Measurements from ENCODE around the gene BACH1. TPM values are rescaled to one million over a fixed set of nuclear protein-coding genes. Genes with fewer than 3 reads are reported as not detected.
A peak's percentile ranks its signal among the peaks of the same experiment; 100 is the strongest.

Gene BACH1
- total RNA-seq, 1 experiment from 2014 or later: 29.9 TPM

- no peak for DNase-seq (ENCODE audit: low read depth)
These were observed 8.5 kb upstream of the BACH1 start for GRCh38 chr21:29290240-29290639.

DNA sequence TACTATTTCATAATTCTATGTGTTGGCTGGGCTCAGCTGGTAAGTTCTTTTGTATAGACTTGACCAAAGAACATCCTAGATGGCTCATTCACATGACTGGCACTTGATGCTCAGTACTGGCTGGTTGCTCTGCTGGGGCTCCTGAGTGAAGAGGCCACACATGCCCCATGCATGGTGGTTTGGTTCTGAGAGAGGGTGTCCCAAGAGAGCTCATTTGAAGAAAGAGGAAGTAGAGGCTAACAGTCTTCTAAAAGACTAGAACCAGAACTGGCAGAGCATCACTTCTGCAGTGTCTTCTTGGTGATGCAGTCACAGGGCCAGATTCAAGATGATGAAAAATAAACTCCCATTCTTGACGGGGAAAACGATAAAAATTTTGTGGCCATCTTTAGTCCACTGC lies 5.2 kb upstream of the BACH1 start:
- no peak for DNase-seq (ENCODE audit: low read depth)

DNA sequence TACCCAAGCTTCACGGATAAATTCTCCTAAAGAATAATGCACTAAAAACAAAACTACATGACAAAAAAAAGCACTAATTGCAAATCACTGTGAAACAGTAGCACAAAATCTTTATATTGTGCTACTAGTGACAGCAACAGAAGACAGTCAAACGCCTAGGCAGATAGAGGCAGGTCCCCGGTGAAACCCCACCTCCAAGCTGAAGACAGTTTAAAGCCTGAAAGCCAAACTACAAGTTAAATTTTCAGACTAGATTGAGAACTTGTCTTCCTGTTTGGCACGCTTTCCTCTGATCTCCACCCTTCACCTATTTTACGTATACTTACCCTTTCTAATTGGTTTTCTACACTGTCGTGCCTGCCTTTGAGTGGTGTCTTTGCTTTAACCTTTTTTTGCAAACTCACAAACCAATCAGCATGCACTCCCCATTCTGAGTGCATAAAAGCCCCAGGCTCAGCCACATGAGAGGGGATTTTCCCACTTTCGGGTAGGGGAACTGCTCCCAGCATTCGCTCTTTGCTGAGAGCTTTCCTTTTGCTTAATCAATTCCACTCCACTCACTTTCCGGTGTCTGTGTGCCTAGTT lies 3.6 kb upstream of the BACH1 start:
- DNase-seq (ENCODE audit: low read depth): no peak

GRCh38 chr21:29296446-29296845 lies 2.3 kb upstream of the BACH1 start:
- DNase-seq (ENCODE audit: low read depth): no peak

DNA sequence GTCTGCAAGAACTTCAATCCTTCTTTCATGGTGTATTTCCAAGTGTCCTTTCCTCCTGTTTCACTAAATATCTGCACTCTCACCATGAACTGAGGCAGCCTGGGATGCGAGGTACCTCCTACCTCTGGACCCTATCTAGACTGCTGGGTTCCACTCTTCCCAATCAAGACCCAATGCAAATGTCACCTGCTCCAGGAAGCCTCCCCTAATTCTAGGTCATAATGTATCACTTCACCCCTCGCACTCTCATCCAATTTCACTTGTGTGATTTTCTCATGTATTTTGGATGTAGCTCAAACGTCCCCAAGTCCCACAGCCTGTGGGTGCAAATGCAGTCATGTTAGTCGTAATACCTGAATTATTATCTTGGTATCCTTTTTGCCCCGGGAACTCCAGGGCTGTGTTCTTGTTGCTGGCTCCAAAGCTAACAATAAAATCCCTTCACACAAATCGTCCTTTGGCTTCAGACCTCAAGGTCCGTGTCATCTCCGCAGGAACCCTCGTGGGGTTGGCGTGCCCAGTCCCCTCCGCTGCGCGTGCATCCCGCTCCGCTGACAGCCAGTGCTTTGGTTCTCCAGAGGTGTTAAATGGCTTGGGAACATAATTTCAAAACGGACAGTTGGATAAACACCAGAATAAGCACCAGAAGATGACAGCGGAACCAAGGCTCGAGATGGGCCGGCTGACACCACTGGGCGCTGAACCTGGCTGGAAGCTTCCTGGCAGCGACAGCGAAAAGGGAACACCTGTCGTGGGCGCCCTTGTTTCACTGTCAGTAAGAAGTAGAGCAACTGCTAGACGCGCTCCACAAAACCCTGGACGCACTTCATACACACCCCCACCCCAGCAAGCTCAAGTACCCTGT lies 1.0 kb upstream of the BACH1 start:
- DNase-seq (ENCODE audit: low read depth): no peak

- peak; percentile 40 for DNase-seq (ENCODE audit: low read depth)
These were observed 559 bp downstream of the BACH1 start for GRCh38 chr21:29299046-29299915.

DNA sequence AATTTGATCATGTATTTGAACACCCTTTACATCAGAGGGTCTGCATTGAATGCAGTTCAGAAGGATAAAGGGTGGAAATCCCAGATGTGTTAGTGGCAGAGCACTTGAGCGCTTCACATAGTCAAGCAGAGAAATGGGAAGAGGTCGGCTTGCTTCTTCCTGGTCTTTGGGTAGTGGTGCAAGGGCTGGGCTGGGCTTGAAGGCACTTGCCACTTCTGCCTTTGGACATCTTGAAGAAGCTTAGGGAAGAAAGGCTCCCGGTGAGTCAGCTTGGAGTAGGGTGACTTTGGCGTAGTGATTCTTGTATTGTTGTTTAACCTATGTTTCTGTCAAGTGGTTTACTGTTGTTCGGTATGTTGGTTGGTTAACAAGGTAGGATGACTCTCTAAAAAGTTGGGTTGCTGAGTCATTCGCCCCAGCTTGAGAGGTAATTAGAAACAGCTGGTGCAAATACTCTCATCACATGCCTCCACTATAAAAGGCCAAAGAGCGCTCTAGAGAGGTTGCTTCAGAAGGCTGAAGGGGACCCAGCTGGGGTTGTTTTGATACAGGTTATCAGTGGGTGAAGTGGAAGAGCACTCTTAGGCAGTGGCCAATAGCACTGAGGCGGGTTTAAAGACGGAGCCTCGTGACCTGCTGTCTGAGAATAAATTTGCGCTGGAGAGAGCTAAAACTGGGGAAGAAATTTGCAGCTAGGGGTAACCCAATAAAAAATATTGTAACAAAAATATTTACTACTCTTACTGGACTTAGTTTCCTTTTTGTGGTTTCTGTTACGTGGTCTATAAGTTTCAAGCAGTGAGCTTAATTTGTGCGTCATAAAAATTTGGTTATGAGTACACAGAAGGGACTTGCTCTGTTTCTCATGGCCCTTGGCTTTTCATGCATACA lies 1.4 kb downstream of the BACH1 start:
- DNase-seq (ENCODE audit: low read depth): peak; percentile 98

GRCh38 chr21:29300807-29301138 lies 2.1 kb downstream of the BACH1 start:
- no peak for DNase-seq (ENCODE audit: low read depth)

GRCh38 chr21:29301691-29302090 lies 3.0 kb downstream of the BACH1 start:
- DNase-seq (ENCODE audit: low read depth): no peak

DNA sequence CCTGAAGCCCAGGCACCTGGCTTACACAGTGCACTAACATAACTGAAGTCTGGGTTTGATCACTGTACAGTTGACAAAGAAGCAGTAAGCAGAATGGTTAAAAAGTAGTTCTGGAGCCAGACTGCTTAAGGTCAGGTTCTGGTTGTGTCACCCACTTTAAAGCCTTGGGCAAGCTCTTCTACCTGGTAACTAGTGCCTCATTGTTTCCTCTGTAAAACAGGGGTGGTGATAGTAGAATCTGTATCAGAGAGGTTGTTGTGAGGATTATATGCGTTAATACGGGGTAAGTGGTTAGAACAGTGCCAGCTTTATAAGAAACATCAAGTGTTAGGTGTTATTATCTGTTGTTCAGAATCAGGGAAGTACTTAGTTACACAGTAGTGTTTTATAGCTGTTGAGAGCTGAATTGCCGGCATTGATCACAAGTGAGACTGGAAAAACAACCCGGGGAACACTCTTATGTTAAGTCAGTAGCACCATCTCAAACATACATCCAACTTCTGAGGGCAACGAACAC lies 3.7 kb downstream of the BACH1 start:
- no peak for DNase-seq (ENCODE audit: low read depth)

GRCh38 chr21:29303288-29303687 lies 4.6 kb downstream of the BACH1 start:
- DNase-seq (ENCODE audit: low read depth): no peak

- DNase-seq (ENCODE audit: low read depth): no peak
These were observed 5.9 kb downstream of the BACH1 start for GRCh38 chr21:29304597-29304996.

- DNase-seq (ENCODE audit: low read depth): no peak
These were observed 6.3 kb downstream of the BACH1 start for GRCh38 chr21:29305068-29305467.

- DNase-seq (ENCODE audit: low read depth): no peak
These were observed 6.8 kb downstream of the BACH1 start for GRCh38 chr21:29305561-29305960.

- DNase-seq (ENCODE audit: low read depth): no peak
These were observed 8.2 kb downstream of the BACH1 start for GRCh38 chr21:29306920-29307319.

DNA sequence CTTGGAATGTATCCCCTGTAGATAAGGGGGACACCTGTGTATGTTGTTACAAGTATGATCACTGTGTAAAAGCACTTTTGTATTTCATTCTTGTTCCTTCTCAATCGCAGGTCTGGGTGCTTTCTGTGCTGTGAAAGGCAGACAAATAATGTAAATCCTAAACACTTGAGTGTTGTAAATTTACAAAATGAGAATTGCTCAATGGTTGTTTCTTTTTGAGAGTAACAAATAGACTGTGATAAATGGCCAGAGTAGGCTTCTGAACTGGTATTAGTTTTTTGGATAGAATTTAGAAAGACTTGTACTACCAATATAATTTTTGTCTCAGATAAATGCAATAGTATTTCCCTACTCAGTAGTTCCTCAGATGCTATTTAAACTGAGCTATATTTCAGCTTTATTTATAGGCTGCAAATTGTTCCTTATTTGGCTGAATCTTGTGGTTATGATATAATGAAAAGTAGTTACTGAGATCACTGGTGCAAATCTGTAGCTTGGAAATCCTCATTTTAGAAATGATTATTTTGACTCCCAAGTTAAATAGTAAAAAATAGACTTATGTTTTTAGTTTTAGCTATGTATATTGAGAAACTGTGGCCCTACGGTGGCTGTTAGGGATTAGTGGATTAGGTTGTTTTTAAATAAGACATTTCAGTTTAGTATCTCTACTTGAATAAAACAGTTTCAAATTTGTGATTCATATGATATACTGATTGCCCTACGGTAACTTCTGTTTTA lies 9.2 kb downstream of the BACH1 start:
- DNase-seq (ENCODE audit: low read depth): no peak

- no peak for DNase-seq (ENCODE audit: low read depth)
These were observed 9.7 kb downstream of the BACH1 start for GRCh38 chr21:29308456-29308783.

DNA sequence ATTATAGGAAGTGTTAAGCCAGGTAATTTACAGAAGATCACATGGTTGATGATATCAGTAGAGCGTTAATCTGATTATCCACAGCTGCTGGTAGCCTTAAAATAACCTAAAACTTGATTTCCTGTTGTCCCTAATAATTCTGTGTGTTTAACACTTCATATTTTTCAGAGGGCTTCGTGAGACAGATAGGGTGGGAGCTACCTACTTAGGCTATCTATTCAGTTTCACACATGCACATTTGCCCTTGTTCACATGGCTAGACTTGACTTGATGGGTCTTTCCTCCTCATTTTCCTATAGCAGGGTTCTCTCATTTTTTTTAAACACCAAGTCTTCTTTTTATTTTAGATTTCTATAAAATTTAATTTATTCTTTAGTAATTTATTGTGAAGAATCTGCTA lies 11.0 kb downstream of the BACH1 start:
- DNase-seq (ENCODE audit: low read depth): no peak

DNA sequence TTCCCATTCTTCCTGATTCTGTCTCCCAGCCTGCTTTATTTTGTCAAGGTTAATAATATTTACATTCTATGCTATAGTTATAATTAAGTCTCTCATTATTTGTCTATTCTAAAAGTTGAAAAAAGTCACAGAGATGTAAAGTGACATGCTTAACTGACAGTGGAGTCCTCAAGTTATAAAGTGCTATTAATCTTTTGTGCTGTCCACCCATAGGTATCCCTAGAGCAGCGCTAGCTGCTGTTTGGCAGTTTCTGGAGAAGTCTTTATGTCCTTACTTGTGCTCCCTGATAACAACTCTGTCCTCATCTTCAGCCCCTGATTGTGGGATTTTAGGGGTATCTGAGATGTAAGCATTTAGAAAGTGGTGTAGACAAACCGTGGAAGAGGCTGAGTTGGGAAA lies 13.1 kb downstream of the BACH1 start:
- no peak for DNase-seq (ENCODE audit: low read depth)

DNA sequence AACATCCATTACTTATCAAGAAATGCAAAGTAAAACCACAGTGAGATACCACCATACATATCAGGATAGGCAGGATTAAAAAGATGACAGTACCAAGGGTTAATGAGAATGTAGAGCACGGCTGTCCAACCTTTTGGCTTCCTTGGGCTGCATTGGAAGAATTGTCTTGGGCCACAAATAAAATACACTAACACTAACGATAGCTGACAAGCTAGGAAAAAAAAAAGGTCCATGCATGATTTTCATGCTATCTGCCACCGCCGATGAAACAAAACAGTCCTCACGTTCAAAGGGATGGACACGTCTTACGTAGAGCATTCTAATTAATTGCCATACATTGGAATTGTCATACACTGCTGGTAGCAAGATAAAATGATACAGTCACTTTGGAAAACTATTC lies 14.3 kb downstream of the BACH1 start:
- DNase-seq (ENCODE audit: low read depth): no peak
